Measurements from ENCODE around the gene SERGEF. TPM values are rescaled to one million over a fixed set of nuclear protein-coding genes. Genes with fewer than 3 reads are reported as not detected.

Gene SERGEF
- total RNA-seq, 2 donors from 2014 or later: 29.9 to 39.4 TPM

- DNase-seq (ENCODE audit: low spot score): no peak
Measured at GRCh38 chr11:17859552-17859951, 153.3 kb downstream of the SERGEF start.

GRCh38 chr11:17855531-17856290, 157.1 kb downstream of the SERGEF start:
- no peak for DNase-seq (ENCODE audit: low spot score)
- intact Hi-C loops (cut with DNase I): no loop called here
- 92% methylated on average over 4 of the region's 4 CpGs for WGBS
- TF ChIP-seq CTCF (IDR thresholded peaks at IDR 0.05) (no peak), POLR2AphosphoS5 (IDR thresholded peaks at IDR 0.05) (no peak), POLR2A (IDR thresholded peaks at IDR 0.05) (no peak)
- no peak overlapping the region for H3K4me3 ChIP-seq
- no peaks in the 10 kb centered on the region for H3K9me3 ChIP-seq
- no peaks in the 10 kb centered on the region for H3K4me1 ChIP-seq (replicated peaks)
- no peak overlapping the region for H3K27ac ChIP-seq
- no peaks in the 10 kb centered on the region for H3K36me3 ChIP-seq
- H3K27me3 ChIP-seq (replicated peaks; ENCODE audit: insufficient read depth): no peaks in the 10 kb centered on the region

More at GRCh38 chr11:17859552-17859951, 153.3 kb downstream of the SERGEF start:
- no peaks in the 10 kb centered on the region for H3K27me3 ChIP-seq (replicated peaks; ENCODE audit: insufficient read depth)
- no peak overlapping the region for H3K4me3 ChIP-seq
- intact Hi-C loops (cut with DNase I): no loop called here
- TF ChIP-seq POLR2AphosphoS5 (IDR thresholded peaks at IDR 0.05) (no peak), POLR2A (IDR thresholded peaks at IDR 0.05) (no peak), CTCF (IDR thresholded peaks at IDR 0.05) (no peak)
- 86% methylated on average over 2 of the region's 2 CpGs for WGBS
- H3K36me3 ChIP-seq: no peaks in the 10 kb centered on the region
- H3K4me1 ChIP-seq (replicated peaks): no peaks in the 10 kb centered on the region
- H3K27ac ChIP-seq: no peak overlapping the region
- H3K9me3 ChIP-seq: no peaks in the 10 kb centered on the region

GRCh38 chr11:17853280-17853679, 159.6 kb downstream of the SERGEF start:
- WGBS: 73% methylated on average over 4 of the region's 4 CpGs
- no peak for TF ChIP-seq POLR2A (IDR thresholded peaks at IDR 0.05)
- no peak for TF ChIP-seq CTCF (IDR thresholded peaks at IDR 0.05)
- no peak for TF ChIP-seq POLR2AphosphoS5 (IDR thresholded peaks at IDR 0.05)
- Histone ChIP-seq H3K36me3 (no peaks in the 10 kb centered on the region), H3K4me1 (replicated peaks) (no peaks in the 10 kb centered on the region), H3K27ac (no peak overlapping the region), H3K9me3 (no peaks in the 10 kb centered on the region), H3K4me3 (no peak overlapping the region), H3K27me3 (replicated peaks; ENCODE audit: insufficient read depth) (no peaks in the 10 kb centered on the region)
- no peak for DNase-seq (ENCODE audit: low spot score)
- intact Hi-C loops (cut with DNase I): no loop called here

GRCh38 chr11:17852246-17852645, 160.6 kb downstream of the SERGEF start:
- WGBS: 92% methylated on average over 1 of the region's 1 CpG
- Histone ChIP-seq H3K4me3 (no peak overlapping the region), H3K36me3 (no peaks in the 10 kb centered on the region), H3K4me1 (replicated peaks) (no peaks in the 10 kb centered on the region), H3K27me3 (replicated peaks; ENCODE audit: insufficient read depth) (no peaks in the 10 kb centered on the region), H3K9me3 (no peaks in the 10 kb centered on the region), H3K27ac (no peak overlapping the region)
- TF ChIP-seq CTCF (IDR thresholded peaks at IDR 0.05): no peak
- no peak for TF ChIP-seq POLR2AphosphoS5 (IDR thresholded peaks at IDR 0.05)
- no peak for TF ChIP-seq POLR2A (IDR thresholded peaks at IDR 0.05)
- no peak for DNase-seq (ENCODE audit: low spot score)
- intact Hi-C loops (cut with DNase I): no loop called here

- Histone ChIP-seq H3K36me3 (no peaks in the 10 kb centered on the region), H3K4me3 (no peak overlapping the region), H3K27me3 (replicated peaks; ENCODE audit: insufficient read depth) (no peaks in the 10 kb centered on the region), H3K9me3 (no peaks in the 10 kb centered on the region), H3K4me1 (replicated peaks) (no peaks in the 10 kb centered on the region), H3K27ac (no peak overlapping the region)
- 96% methylated on average over 1 of the region's 1 CpG for WGBS
- intact Hi-C loops (cut with DNase I): no loop called here
- TF ChIP-seq POLR2AphosphoS5 (IDR thresholded peaks at IDR 0.05): no peak
- TF ChIP-seq POLR2A (IDR thresholded peaks at IDR 0.05): no peak
- no peak for TF ChIP-seq CTCF (IDR thresholded peaks at IDR 0.05)
- no peak for DNase-seq (ENCODE audit: low spot score)
Measured at GRCh38 chr11:17851697-17852096, 161.2 kb downstream of the SERGEF start.

All from prostate gland (tissue), 2 donors.